Mesenchymal stem cell (in vitro differentiated cells and primary cell): ENCODE measurements around the gene FLYWCH1.

Experiments used
- DNase-seq: peaks from one replicate; pipeline ENCODE4 v3.0.0-alpha.2; 2013
- H2AFZ ChIP-seq: one replicate; pipeline ENCODE4 v1.6.1; 2013; ENCODE audit warnings: low read depth, mild to moderate bottlenecking, control low read depth, inconsistent platforms, low read length, moderate library complexity
- H2AK5ac ChIP-seq: 2 replicates; pipeline ENCODE4 v1.6.1; 2013; ENCODE audit warnings: low read length, moderate library complexity, mild to moderate bottlenecking, inconsistent platforms; ENCODE audit not compliant: severe bottlenecking
- H2BK120ac ChIP-seq: one replicate; pipeline ENCODE4 v1.6.1; 2013; ENCODE audit warnings: low read depth, mild to moderate bottlenecking, inconsistent platforms, low read length, moderate library complexity
- H2BK12ac ChIP-seq, 2 experiments: one replicate each; pipeline ENCODE4 v1.6.1; 2013; ENCODE audit warnings: inconsistent platforms in 2 of 2, low read length in 2 of 2, mild to moderate bottlenecking in 2 of 2, moderate library complexity in 2 of 2, control low read depth in 1 of 2
- H2BK15ac ChIP-seq: one replicate; pipeline ENCODE4 v1.6.1; 2013; ENCODE audit warnings: mild to moderate bottlenecking, low read depth, inconsistent platforms; ENCODE audit not compliant: poor library complexity, severe bottlenecking
- H2BK5ac ChIP-seq: 2 replicates; pipeline ENCODE4 v1.6.1; 2013; ENCODE audit warnings: low read depth, mild to moderate bottlenecking, low read length, control low read depth, inconsistent platforms; ENCODE audit not compliant: poor library complexity, severe bottlenecking
- H3K14ac ChIP-seq, 2 experiments: one replicate each; pipeline ENCODE4 v1.6.1; 2013; ENCODE audit warnings: inconsistent platforms in 2 of 2, low read length in 2 of 2, control low read depth in 1 of 2, mild to moderate bottlenecking in 1 of 2, moderate library complexity in 1 of 2
- H3K18ac ChIP-seq, 2 experiments: one replicate each; pipeline ENCODE4 v1.6.1; 2013; ENCODE audit warnings: inconsistent platforms in 2 of 2, low read length in 2 of 2, control low read depth in 1 of 2, low read depth in 1 of 2, mild to moderate bottlenecking in 1 of 2
- H3K23ac ChIP-seq, 2 experiments: one replicate each; pipeline ENCODE4 v1.6.1; 2013; ENCODE audit warnings: inconsistent platforms in 2 of 2, low read length in 2 of 2, mild to moderate bottlenecking in 2 of 2, moderate library complexity in 2 of 2, control low read depth in 1 of 2
- H3K27ac ChIP-seq: 2 replicates; pipeline ENCODE4 v1.5.1; 2013; ENCODE audit warnings: mild to moderate bottlenecking, moderate library complexity, low read length, control low read depth, inconsistent platforms; ENCODE audit not compliant: poor library complexity, severe bottlenecking
- H3K27me3 ChIP-seq, 2 experiments: 2 replicates each; pipeline versions ENCODE4 v1.6.1 to v1.7.0; 2013; ENCODE audit warnings: low read length in 2 of 2, mild to moderate bottlenecking in 2 of 2, moderate library complexity in 2 of 2, control low read depth in 1 of 2, inconsistent platforms in 1 of 2; ENCODE audit not compliant: control insufficient read depth in 1 of 2, insufficient read depth in 1 of 2
- H3K36me3 ChIP-seq, 2 experiments: 2 replicates each; pipeline versions ENCODE4 v1.6.1 to v1.7.0; 2013; ENCODE audit warnings: low read length in 2 of 2, control low read depth in 1 of 2, inconsistent platforms in 1 of 2, low read depth in 1 of 2, mild to moderate bottlenecking in 1 of 2; ENCODE audit not compliant: insufficient read depth in 2 of 2, control insufficient read depth in 1 of 2
- H3K4ac ChIP-seq, 2 experiments: one replicate each; pipeline ENCODE4 v1.6.1; 2013; ENCODE audit warnings: inconsistent platforms in 2 of 2, low read length in 2 of 2, mild to moderate bottlenecking in 2 of 2, moderate library complexity in 2 of 2, control low read depth in 1 of 2, low read depth in 1 of 2
- H3K4me1 ChIP-seq: 2 replicates; pipeline ENCODE4 v1.6.1; 2013; ENCODE audit warnings: low read depth, low read length, control low read depth; ENCODE audit not compliant: control insufficient read depth, insufficient read depth
- H3K4me2 ChIP-seq: 2 replicates; pipeline ENCODE4 v1.6.1; 2013; ENCODE audit warnings: low read length, mild to moderate bottlenecking, inconsistent platforms; ENCODE audit not compliant: poor library complexity, severe bottlenecking
- H3K4me3 ChIP-seq, 2 experiments: 2 replicates each; pipeline versions ENCODE4 v1.5.1 to v1.7.0; 2013; ENCODE audit warnings: low read length in 2 of 2, mild to moderate bottlenecking in 2 of 2, control low read depth in 1 of 2, low read depth in 1 of 2; ENCODE audit not compliant: insufficient read depth in 1 of 2
- H3K79me1 ChIP-seq: replicated peaks from 2 replicates; pipeline ENCODE4 v1.6.1; 2013; ENCODE audit warnings: mild to moderate bottlenecking, control low read depth, low read length, inconsistent platforms; ENCODE audit not compliant: poor library complexity, severe bottlenecking
- H3K9ac ChIP-seq: 2 replicates; pipeline ENCODE4 v1.7.0; 2013; ENCODE audit warnings: mild to moderate bottlenecking, low read length, moderate library complexity
- H3K9me3 ChIP-seq: 2 replicates; pipeline ENCODE4 v1.7.0; 2013; ENCODE audit warnings: mild to moderate bottlenecking, low read length; ENCODE audit not compliant: control insufficient read depth
- H4K8ac ChIP-seq: one replicate; pipeline ENCODE4 v1.6.1; 2013; ENCODE audit warnings: inconsistent platforms, mild to moderate bottlenecking, low read length, moderate library complexity
- H4K91ac ChIP-seq: one replicate; pipeline ENCODE4 v1.6.1; 2013; ENCODE audit warnings: mild to moderate bottlenecking, low read length, inconsistent platforms
- WGBS: methylation state at CpG from one replicate; pipeline ENCODE4 v1.1.7; 2013; ENCODE audit warnings: mixed read lengths; 5-methylcytosine and 5-hydroxymethylcytosine counted together

Gene FLYWCH1

GRCh38 chr16:2963723-2964474 is 52.2 kb downstream of the FLYWCH1 start, which contains the start of gene KREMEN2:
Gene KREMEN2, plus strand, starts transcription at chr16:2964275. Its CDS starts 246 bp downstream, at chr16:2964521.
- under 1% methylated on average over 42 of the region's 60 CpGs for WGBS
- no peak within 1 kb of the TSS for H2BK5ac ChIP-seq

GRCh38 chr16:2964475-2965336 is 53.0 kb downstream of the FLYWCH1 start:
- no peaks in the 10 kb centered on the region for H3K9me3 ChIP-seq

More at GRCh38 chr16:2963723-2964474, 52.2 kb downstream of the FLYWCH1 start, which contains the start of gene KREMEN2:
- Histone ChIP-seq H3K9me3 (no peaks in the 10 kb centered on the region), H3K23ac (peak within 1 kb of the TSS in 1 of 2 experiments; percentile 80), H3K4me1 (peaks cover 35% of the 10 kb centered on the region), H2BK12ac (no peak within 1 kb of the TSS), H3K9ac (no peak within 1 kb of the TSS), H3K18ac (no peak within 1 kb of the TSS), H4K91ac (no peak within 1 kb of the TSS), H3K79me1 (no peaks in the 10 kb centered on the region), H3K14ac (no peak within 1 kb of the TSS), H3K36me3 (peaks cover 0 to 5% of the 10 kb centered on the region in 2 experiments), H3K4ac (no peak within 1 kb of the TSS), H3K27ac (no peak within 1 kb of the TSS), H3K27me3 (peaks cover 65 to 87% of the 10 kb centered on the region in 2 experiments), H2AK5ac (no peak within 1 kb of the TSS), H3K4me3 (peak within 1 kb of the TSS; percentile 46 to 51), H3K4me2 (peak within 1 kb of the TSS; percentile 70), H2BK15ac (no peak within 1 kb of the TSS), H2BK120ac (no peak within 1 kb of the TSS), H2AFZ (no peak within 1 kb of the TSS), H4K8ac (no peak within 1 kb of the TSS)
- DNase-seq = peak; percentile 45

GRCh38 chr16:2966043-2966807 is 54.5 kb downstream of the FLYWCH1 start:
- Histone ChIP-seq H3K27ac (no peak overlapping the region), H3K79me1 (peaks cover 11% of the 10 kb centered on the region), H3K4ac (no peak overlapping the region), H3K4me3 (no peak overlapping the region), H2BK5ac (no peak overlapping the region), H4K8ac (no peak overlapping the region), H3K27me3 (peaks cover 50 to 66% of the 10 kb centered on the region in 2 experiments), H2BK15ac (no peak overlapping the region), H3K4me2 (no peak overlapping the region), H3K4me1 (peaks cover 54% of the 10 kb centered on the region), H3K18ac (no peak overlapping the region), H3K36me3 (peaks cover 0 to 7% of the 10 kb centered on the region in 2 experiments), H2BK120ac (no peak overlapping the region), H4K91ac (no peak overlapping the region), H2AFZ (no peak overlapping the region), H3K23ac (no peak overlapping the region), H3K9me3 (no peaks in the 10 kb centered on the region), H3K9ac (no peak overlapping the region), H3K14ac (no peak overlapping the region), H2BK12ac (no peak overlapping the region), H2AK5ac (no peak overlapping the region)
- 93% methylated on average over 38 of the region's 39 CpGs for WGBS
- no peak for DNase-seq

More at GRCh38 chr16:2964475-2965336, 53.0 kb downstream of the FLYWCH1 start:
- Histone ChIP-seq H3K14ac (no peak overlapping the region), H2BK120ac (no peak overlapping the region), H2AK5ac (no peak overlapping the region), H3K27me3 (peaks cover 58 to 79% of the 10 kb centered on the region in 2 experiments), H4K8ac (no peak overlapping the region), H3K18ac (no peak overlapping the region), H2BK5ac (no peak overlapping the region), H3K4me3 (peak overlapping the region in 1 of 2 experiments; percentile 42), H3K9ac (no peak overlapping the region), H3K4me1 (peaks cover 41% of the 10 kb centered on the region), H3K36me3 (peaks cover 0 to 5% of the 10 kb centered on the region in 2 experiments), H2BK15ac (no peak overlapping the region), H2BK12ac (no peak overlapping the region), H2AFZ (no peak overlapping the region), H3K27ac (no peak overlapping the region), H3K4me2 (peak overlapping the region; percentile 70), H3K4ac (no peak overlapping the region), H3K79me1 (peaks cover 2% of the 10 kb centered on the region), H3K23ac (peak overlapping the region in 1 of 2 experiments; percentile 80), H4K91ac (no peak overlapping the region)
- under 1% methylated on average over 52 of the region's 68 CpGs for WGBS
- DNase-seq = no peak
